ENCODE data around the gene MYH6. TPM values are rescaled to one million over a fixed set of nuclear protein-coding genes. Genes with fewer than 3 reads are reported as not detected.
"Not testable (repeated sequence)": the region's sequence is repeated elsewhere in the genome, so short reads cannot be mapped to it uniquely, and the experiment has no call there.

MYH6 gene
- total and polyA plus RNA-seq, 2 donors, result 0.26 TPM; not detected in 1

DNA sequence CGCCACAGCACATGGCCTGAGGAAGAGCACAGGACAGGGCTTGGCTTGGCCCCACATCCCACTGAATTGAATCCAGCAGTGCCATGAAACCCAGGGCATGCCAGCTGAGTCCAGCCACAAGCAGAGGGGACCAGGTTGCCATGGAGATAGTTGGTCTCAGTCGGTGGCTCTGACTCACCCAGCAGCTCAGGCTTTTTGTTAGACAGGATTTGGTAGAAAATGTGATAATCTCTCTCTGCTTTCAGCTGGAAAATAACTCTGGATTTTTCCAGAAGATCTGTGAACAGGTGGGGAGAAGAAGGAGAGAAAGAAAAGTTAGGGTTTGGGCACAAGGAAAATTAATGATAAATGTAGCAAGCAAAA, 22.6 kb upstream of the MYH6 start:
- Histone ChIP-seq H3K36me3 (ENCODE audit: insufficient read depth) (no peaks in the 10 kb centered on the region), H3K4me1 (ENCODE audit: insufficient read depth) (no peaks in the 10 kb centered on the region), H3K4me3 (ENCODE audit: low read depth, low read length) (no peak overlapping the region), H3K27ac (ENCODE audit: low read depth) (no peak overlapping the region)
- no peak for DNase-seq (ENCODE audit: extremely low spot score)
- 46% methylated on average over 2 of the region's 2 CpGs for WGBS

DNA sequence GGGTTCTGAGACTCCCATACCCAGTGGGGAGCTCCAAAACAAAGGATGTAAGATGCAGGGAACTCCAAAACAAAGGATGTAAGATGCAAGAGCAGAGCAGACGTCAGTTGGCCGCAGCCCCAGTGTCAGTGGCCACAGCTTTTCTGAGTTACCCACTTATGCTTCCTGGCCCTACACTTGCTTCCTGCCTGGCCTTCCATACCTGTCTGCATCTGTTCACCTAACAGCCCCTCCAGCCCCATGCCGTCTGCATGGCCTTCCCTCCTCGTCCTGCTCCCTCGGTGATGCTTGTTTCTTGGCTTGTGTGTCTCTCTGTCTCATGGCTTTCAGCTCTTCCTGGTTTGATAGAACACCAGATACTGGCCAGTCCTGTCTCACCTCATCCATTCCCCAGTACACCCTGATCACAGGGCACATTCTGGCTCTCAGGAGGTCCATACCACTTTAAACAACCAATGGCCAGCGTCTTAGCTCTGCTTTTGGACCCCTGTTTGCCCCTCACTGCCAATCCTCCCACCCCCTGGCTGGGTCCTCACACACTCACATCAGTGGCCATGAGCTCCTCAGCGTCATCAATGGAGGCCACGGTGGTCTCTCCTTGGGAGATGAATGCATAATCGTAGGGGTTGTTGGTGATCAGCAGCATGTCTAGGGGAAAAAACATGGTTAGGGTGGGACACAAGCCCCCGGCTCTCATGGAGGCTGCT, 22.1 kb upstream of the MYH6 start:
- DNase-seq (ENCODE audit: extremely low spot score), result no peak
- no peaks in the 10 kb centered on the region for H3K4me1 ChIP-seq (ENCODE audit: insufficient read depth)
- 83% methylated on average over 10 of the region's 10 CpGs for WGBS

DNA sequence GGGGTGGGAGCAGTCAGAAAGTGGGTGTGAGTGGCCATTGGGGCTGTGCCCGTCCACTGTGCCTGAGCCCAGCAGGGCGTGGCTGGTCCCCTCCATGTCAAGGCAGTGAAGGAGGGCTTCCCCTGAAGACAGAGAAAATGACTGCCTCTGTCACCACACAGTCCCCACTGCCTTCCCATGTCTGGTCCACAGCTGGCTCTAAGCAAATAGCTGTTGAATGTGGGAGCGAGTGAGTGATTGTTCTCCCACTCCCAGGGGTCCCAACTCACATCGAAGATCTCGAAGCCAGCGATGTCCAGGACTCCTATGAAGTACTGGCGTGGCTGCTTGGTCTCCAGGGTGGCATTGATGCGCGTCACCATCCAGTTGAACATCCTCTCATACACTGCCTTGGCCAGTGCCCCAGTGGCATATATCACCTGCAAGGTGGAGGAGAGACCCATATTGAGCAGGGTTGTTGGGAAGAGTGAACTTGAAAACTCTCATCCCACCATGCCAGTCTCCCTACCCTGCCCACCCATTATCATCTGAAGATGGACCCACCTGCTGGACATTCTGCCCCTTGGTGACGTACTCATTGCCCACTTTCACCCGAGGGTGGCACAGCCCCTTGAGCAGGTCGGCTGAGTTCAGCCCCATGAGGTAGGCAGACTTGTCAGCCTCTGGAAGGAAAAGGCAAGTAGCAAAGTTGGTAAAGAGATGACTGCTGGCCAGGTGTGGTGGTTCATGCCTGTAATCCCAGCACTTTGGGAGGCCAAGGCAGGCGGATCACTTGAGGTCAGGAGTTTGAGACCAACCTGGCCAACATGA, 20.8 kb upstream of the MYH6 start:
- Histone ChIP-seq H3K4me1 (ENCODE audit: insufficient read depth) (no peaks in the 10 kb centered on the region), H3K36me3 (ENCODE audit: insufficient read depth) (no peaks in the 10 kb centered on the region), H3K4me3 (ENCODE audit: low read depth, low read length) (no peak overlapping the region), H3K27ac (ENCODE audit: low read depth) (no peak overlapping the region)
- no peak for DNase-seq (ENCODE audit: extremely low spot score)
- WGBS, result 92% methylated on average over 13 of the region's 13 CpGs

More for the DNA sequence above, 22.1 kb upstream of the MYH6 start:
- Histone ChIP-seq H3K4me3 (ENCODE audit: low read depth, low read length) (no peak overlapping the region), H3K36me3 (ENCODE audit: insufficient read depth) (no peaks in the 10 kb centered on the region), H3K27ac (ENCODE audit: low read depth) (no peak overlapping the region)

DNA sequence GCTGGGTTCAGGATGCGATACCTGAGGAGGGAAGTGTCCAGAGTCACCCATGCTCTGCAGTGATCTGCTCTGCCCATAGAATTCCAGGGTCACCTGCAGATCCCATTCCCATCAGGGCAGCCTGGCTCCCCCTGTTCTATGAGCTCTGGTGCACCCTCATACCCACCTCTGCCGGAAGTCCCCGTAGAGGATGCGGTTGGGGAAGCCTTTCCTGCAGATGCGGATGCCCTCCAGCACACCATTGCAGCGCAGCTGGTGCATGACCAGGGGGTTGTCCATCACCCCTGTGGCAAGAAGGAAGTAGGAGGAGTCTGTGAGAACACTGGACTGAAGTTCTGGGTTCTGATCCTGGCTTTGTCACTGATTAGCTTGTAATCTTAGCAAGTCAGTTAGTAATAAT, 17.7 kb upstream of the MYH6 start:
- not testable (repeated sequence) for DNase-seq (ENCODE audit: extremely low spot score); H3K4me3 ChIP-seq (ENCODE audit: low read depth, low read length); H3K27ac ChIP-seq (ENCODE audit: low read depth); H3K4me1 ChIP-seq (ENCODE audit: insufficient read depth); H3K36me3 ChIP-seq (ENCODE audit: insufficient read depth)
- WGBS, result 90% methylated on average over 6 of the region's 6 CpGs

DNA sequence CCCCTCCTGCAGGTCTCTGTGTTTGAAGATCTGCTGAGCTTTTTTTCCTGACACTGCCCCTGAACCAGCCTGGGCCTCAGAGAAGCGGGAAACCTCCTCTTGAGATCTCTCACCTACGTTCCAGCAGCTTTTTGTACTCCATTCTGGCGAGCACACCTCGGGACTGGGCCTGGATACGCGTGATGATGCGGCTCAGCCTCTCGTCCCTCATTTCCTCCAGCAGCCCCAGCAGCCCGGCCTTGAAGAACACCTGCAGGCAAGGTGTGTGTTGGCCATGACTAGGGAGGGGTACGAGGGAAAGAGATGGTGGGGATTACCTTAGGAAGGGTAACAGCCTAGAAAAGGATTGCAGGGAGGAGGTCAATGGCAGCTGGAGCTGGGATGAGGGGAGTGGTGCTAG, 17.1 kb upstream of the MYH6 start:
- 79% methylated on average over 10 of the region's 10 CpGs for WGBS
- H3K4me1 ChIP-seq (ENCODE audit: insufficient read depth), result no peaks in the 10 kb centered on the region
- no peak for DNase-seq (ENCODE audit: extremely low spot score)

DNA sequence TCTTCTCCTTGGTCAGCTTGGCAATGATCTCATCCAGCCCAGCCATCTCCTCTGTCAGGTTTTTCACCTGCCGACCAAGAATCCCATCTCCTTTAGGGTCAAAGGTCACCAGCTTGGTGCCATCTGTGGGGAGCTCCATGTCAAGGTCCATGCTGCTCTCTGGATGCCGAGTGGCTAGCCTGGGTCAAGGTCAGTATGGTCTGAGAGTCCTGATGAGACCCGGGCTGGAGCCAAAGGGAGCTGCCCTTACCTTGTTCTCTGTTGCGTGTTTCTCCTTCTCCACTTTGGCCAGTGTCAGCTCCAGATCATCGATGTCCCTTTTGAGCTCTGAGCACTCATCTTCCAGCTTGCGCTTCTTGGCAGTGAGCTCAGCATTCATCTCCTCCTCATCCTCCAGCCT, 15.6 kb upstream of the MYH6 start:
- Histone ChIP-seq H3K27ac (ENCODE audit: low read depth) (no peak overlapping the region), H3K36me3 (ENCODE audit: insufficient read depth) (no peaks in the 10 kb centered on the region), H3K4me3 (ENCODE audit: low read depth, low read length) (no peak overlapping the region), H3K4me1 (ENCODE audit: insufficient read depth) (no peaks in the 10 kb centered on the region)
- whole genome bisulfite sequencing, result 90% methylated on average over 6 of the region's 6 CpGs
- no peak for DNase-seq (ENCODE audit: extremely low spot score)

More for the DNA sequence above, 17.1 kb upstream of the MYH6 start:
- Histone ChIP-seq H3K27ac (ENCODE audit: low read depth) (no peak overlapping the region), H3K36me3 (ENCODE audit: insufficient read depth) (no peaks in the 10 kb centered on the region), H3K4me3 (ENCODE audit: low read depth, low read length) (no peak overlapping the region)

DNA sequence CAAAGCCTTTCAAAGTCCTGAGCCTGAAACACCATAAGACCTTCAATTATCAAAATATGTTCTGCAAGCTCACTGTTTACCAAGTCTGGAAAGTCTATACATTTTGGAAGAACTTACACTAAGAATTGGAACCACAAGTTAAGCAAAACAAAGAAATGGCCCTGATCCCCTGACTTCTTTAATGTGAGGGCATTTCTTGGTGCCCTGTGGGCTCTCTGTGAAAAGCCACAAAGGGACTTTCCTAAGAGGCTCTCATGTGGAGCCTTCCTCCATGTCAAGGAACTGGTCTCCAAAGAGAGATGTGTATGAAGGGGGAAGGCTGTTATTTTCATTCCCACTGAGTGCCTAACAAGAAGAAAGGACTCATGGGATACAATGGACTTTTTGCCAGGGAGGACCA, 13.5 kb upstream of the MYH6 start:
- H3K4me1 ChIP-seq (ENCODE audit: insufficient read depth), result no peaks in the 10 kb centered on the region
- no peak overlapping the region for H3K27ac ChIP-seq (ENCODE audit: low read depth)
- no peak overlapping the region for H3K4me3 ChIP-seq (ENCODE audit: low read depth, low read length)
- no peaks in the 10 kb centered on the region for H3K36me3 ChIP-seq (ENCODE audit: insufficient read depth)
- DNase-seq (ENCODE audit: extremely low spot score), result no peak

DNA sequence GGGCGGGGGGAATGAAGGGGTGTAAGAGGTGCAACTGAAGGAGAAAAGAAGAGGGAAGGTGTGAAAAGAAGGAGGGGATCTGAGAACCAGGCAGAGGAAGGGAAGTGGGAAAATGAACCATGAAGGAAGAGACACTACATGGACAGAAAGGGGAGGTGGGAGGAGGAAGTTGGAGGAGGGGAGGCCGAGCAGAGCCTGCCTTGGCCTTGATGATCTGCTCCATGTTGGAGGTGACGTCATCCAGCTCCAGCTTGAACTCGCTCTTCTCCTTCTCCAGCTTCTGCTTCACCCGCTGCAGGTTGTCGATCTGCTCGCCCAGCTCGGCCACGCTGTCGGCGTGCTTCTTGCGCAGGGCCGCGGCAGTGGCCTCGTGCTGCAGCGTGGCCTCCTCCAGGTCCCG, 11.6 kb upstream of the MYH6 start:
- not testable (repeated sequence) for DNase-seq (ENCODE audit: extremely low spot score); H3K4me1 ChIP-seq (ENCODE audit: insufficient read depth); H3K4me3 ChIP-seq (ENCODE audit: low read depth, low read length); H3K36me3 ChIP-seq (ENCODE audit: insufficient read depth); H3K27ac ChIP-seq (ENCODE audit: low read depth)
- 84% methylated on average over 4 of the region's 17 CpGs for WGBS

DNA sequence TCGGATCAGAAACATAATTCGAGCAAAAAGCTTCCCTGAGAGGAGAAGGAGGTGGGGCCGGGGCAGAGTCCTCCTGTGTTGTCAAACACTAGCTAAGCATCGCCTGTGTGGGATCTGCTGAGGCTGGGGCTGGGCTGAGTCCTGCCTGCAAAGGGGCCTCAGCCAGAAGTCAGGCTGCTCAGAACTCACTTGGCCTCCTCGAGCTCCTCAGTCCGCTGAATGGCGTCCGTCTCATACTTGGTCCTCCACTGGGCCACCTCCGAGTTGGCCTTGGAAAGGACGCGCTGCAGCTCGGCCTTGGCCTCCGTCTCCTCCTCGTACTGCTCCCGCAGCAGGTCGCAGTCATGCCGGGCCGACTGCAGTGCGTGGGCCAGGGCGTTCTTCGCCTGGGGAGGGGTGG, 9.9 kb upstream of the MYH6 start:
- Histone ChIP-seq H3K27ac (ENCODE audit: low read depth) (no peak overlapping the region), H3K36me3 (ENCODE audit: insufficient read depth) (no peaks in the 10 kb centered on the region), H3K4me1 (ENCODE audit: insufficient read depth) (no peaks in the 10 kb centered on the region), H3K4me3 (ENCODE audit: low read depth, low read length) (no peak overlapping the region)
- 87% methylated on average over 21 of the region's 21 CpGs for WGBS
- DNase-seq (ENCODE audit: extremely low spot score), result no peak

DNA sequence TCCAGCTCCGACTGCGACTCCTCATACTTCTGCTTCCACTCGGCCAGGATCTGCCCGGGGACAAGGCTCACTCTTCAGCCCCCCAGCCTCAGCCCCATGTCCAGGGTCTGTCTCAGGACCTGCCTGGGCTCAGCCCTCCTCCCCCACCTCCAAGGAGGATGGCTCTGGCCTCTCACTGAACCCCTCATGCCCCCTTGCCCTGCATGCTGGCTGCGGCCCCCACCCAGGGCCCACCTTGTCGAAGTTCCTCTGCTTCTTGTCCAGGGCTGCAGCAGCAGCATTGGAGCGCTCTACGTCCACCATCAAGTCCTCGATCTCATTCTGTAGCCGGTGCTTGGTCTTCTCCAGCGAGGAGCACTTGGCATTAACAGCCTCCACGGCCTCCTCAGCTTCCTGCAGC, 9.2 kb upstream of the MYH6 start:
- not testable (repeated sequence) for H3K4me3 ChIP-seq (ENCODE audit: low read depth, low read length); H3K36me3 ChIP-seq (ENCODE audit: insufficient read depth); DNase-seq (ENCODE audit: extremely low spot score); H3K4me1 ChIP-seq (ENCODE audit: insufficient read depth); H3K27ac ChIP-seq (ENCODE audit: low read depth)
- WGBS, result 88% methylated on average over 12 of the region's 12 CpGs

DNA sequence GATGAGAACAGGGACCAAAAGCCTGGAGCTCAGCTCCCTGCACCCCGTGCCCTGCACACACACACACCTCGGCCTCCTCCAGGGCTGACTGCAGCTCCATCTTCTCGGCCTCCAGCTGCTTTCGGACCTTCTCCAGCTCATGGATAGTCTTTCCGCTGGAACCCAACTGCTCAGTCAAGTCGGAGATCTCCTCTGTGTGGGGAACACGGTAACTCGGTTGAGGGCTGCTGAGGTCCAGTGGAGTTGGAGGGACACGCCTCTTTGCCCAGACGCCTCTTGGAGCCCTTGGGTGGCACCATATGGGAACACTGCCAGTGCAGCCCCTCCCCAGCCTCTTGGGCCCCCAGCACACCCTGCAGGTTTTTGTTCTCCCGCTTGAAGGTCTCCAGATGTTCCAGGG, 8.7 kb upstream of the MYH6 start:
- Histone ChIP-seq H3K4me3 (ENCODE audit: low read depth, low read length) (no peak overlapping the region), H3K36me3 (ENCODE audit: insufficient read depth) (no peaks in the 10 kb centered on the region), H3K4me1 (ENCODE audit: insufficient read depth) (no peaks in the 10 kb centered on the region), H3K27ac (ENCODE audit: low read depth) (no peak overlapping the region)
- no peak for DNase-seq (ENCODE audit: extremely low spot score)
- 82% methylated on average over 11 of the region's 11 CpGs for WGBS

DNA sequence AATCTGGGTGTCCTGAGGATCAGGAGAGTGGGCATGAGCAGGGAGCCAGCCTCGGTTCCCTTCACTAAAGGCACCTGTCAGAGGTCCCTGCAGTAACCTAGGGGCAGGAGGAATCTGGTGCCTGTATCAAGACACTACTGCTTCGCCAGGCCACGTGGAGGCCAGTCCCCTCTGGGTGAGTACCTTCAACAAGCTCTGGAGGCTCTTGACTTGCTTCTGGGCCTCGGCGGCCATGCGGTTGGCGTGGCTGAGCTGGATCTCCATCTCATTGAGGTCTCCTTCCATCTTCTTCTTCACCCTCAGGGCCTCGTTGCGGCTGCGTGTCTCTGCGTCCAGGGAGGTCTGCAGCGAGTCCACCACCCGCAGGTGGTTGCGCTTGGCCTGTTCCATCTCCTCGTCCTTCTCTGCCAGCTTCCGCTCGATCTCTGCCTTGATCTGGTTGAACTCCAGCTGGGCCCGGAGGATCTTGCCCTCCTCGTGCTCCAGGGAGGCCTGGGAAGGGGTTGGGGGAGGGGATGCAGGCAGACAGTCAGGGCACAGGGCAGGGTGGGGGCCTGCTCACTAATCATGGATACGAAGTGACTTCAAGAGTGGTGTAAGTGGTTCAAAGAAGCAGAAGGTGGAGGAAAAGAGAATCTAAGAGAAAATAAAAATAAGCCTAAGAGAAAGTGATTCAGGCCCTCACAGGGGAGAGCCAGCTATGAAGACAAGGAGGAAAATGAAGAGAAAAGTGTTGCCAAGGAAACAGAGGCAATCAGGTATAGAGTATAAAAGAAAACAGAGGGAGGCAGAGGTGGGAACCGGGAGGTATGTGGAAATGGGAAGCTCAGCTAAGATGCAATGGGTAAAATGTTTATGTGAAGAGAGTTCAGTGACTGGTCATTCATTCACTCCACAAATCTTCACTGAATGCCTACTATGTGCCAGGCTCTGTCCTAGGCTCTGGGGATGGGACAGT, 8.0 kb upstream of the MYH6 start:
- WGBS, result 79% methylated on average over 21 of the region's 21 CpGs
- Histone ChIP-seq H3K27ac (ENCODE audit: low read depth) (no peak overlapping the region), H3K4me1 (ENCODE audit: insufficient read depth) (no peaks in the 10 kb centered on the region), H3K36me3 (ENCODE audit: insufficient read depth) (no peaks in the 10 kb centered on the region), H3K4me3 (ENCODE audit: low read depth, low read length) (no peak overlapping the region)
- DNase-seq (ENCODE audit: extremely low spot score), result no peak

DNA sequence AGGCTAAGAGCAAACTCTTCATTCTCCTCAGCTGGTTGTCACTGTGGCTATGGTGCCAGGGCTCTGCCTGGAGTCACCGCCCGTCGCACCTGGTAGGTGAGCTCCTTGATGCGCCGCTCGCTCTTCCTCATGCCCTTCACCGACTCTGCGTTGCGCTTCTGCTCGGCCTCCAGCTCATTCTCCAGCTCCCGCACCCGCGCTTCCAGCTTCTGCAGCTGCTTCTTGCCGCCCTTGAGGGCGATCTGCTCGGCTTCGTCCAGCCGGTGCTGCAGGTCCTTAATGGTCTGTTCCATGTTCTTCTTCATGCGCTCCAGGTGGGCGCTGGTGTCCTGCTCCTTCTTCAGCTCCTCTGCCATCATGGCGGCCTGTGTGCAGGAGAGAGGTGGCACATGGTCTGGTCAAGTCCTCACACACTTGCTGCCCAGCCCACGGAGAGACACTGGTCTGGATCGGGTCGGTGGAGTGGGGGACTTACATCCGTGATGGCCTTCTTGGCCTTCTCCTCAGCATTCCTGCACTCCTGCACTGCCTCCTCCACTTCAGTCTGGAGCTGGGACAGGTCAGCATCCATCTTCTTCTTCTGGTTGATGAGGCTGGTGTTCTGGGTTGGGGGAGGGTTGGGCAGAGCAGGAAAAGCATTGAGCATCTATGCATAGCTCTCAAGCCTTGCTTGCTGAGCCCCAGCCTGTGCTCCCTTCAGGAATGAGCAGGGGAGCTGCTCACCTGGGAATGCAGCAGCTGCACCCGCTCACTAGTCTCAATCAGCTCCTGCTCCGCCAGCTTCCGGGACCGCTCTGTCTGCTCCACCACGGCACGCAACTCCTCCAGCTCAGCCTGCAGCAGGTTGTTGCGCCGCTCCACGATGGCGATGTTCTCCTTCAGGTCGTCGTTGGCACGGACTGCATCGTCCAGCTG, 7.1 kb upstream of the MYH6 start:
- Histone ChIP-seq H3K27ac (ENCODE audit: low read depth) (no peak overlapping the region), H3K36me3 (ENCODE audit: insufficient read depth) (no peaks in the 10 kb centered on the region), H3K4me1 (ENCODE audit: insufficient read depth) (no peaks in the 10 kb centered on the region), H3K4me3 (ENCODE audit: low read depth, low read length) (no peak overlapping the region)
- DNase-seq (ENCODE audit: extremely low spot score), result no peak
- 94% methylated on average over 39 of the region's 39 CpGs for WGBS

Measured in urinary bladder (tissue), 4 donors.